Tibial nerve (tissue), 4 donors: ENCODE measurements around the gene ST6GALNAC1. TPM values are rescaled to one million over a fixed set of nuclear protein-coding genes. Genes with fewer than 3 reads are reported as not detected.

ENCODE experiments used
- DNase-seq, 2 donors: peaks; one replicate each; pipeline ENCODE4 v3.0.0-alpha.2; 2019; ENCODE audit warnings: low spot score in 2 of 2
- H3K27ac ChIP-seq, 4 donors: fragments of 200-600 bp; sonication (generic) in 3 of 4; one replicate each; pipeline ENCODE4 v1.5.1; 2017 to 2019; ENCODE audit warnings: mild to moderate bottlenecking in 1 of 4
- H3K27me3 ChIP-seq, 2 donors: fragments of 200-600 bp; sonication (generic) in 1 of 2; one replicate each; pipeline versions ENCODE4 v1.5.1 to v1.6.0; 2017 to 2019
- H3K36me3 ChIP-seq, 3 donors: fragments of 200-600 bp; sonication (generic); one replicate each; pipeline ENCODE4 v1.5.1; 2018 to 2019
- H3K4me1 ChIP-seq, 4 donors: fragments of 200-600 bp; sonication (generic) in 3 of 4; one replicate each; pipeline ENCODE4 v1.5.1; 2017 to 2019
- H3K4me3 ChIP-seq, 4 donors: fragments of 200-600 bp; sonication (generic) in 3 of 4; one replicate each; pipeline ENCODE4 v1.5.1; 2017 to 2019; ENCODE audit warnings: mild to moderate bottlenecking in 1 of 4, moderate library complexity in 1 of 4
- H3K9me3 ChIP-seq, 4 donors: fragments of 200-600 bp; sonication (generic) in 3 of 4; one replicate each; pipeline ENCODE4 v1.5.1; 2017 to 2019
- CTCF ChIP-seq, 5 experiments: fragments of 200-600 bp in 3 of 5; fragments of 450-650 bp in 2 of 5; sonication (generic) in 3 of 5; IDR thresholded peaks; one replicate each; pipeline ENCODE4 v1.5.1; 2016 to 2019; ENCODE audit warnings: antibody characterized with exemption in 5 of 5, mild to moderate bottlenecking in 3 of 5, moderate library complexity in 2 of 5
- EP300 ChIP-seq, 2 donors: sonication (generic); formaldehyde crosslinking; IDR thresholded peaks; one replicate each; pipeline ENCODE4 v1.6.1; 2017; ENCODE audit warnings: antibody characterized with exemption in 2 of 2, mild to moderate bottlenecking in 1 of 2
- POLR2A ChIP-seq, 2 donors: fragments of 450-650 bp; IDR thresholded peaks; one replicate each; pipeline ENCODE4 v1.6.1; 2017; ENCODE audit warnings: antibody characterized with exemption in 2 of 2, mild to moderate bottlenecking in 2 of 2, moderate library complexity in 2 of 2
- WGBS, 2 donors: methylation state at CpG; one replicate each; pipeline ENCODE4 v1.1.5; 2018; 5-methylcytosine and 5-hydroxymethylcytosine counted together
- total RNA-seq, 4 donors: library from RNA; depleted of rRNA; stranded (reverse); fragments of >200 nt; gene quantifications; one replicate each; pipeline ENCODE4 v1.1.0, GENCODE V29; 2016

ST6GALNAC1 gene
- total RNA-seq, result 10 to 100 TPM in 2 of 4 donors, 1 to 10 TPM in 2; 2.4 to 13.8 (median 7.4) TPM

GRCh38 chr17:76643553-76644148 lies at the start of gene ST6GALNAC1:
Gene ST6GALNAC1 (minus strand): TSS chr17:76643757. CDS start chr17:76643638, 119 bp downstream.
- Histone ChIP-seq H3K36me3 (no peaks in the 10 kb centered on the region), H3K4me1 (no peaks in the 10 kb centered on the region), H3K4me3 (peak within 1 kb of the TSS in 2 of 4 donors; percentile 3 to 12), H3K9me3 (no peaks in the 10 kb centered on the region), H3K27ac (peak within 1 kb of the TSS in 1 of 4 donors; percentile 51), H3K27me3 (no peaks in the 10 kb centered on the region)
- TF ChIP-seq POLR2A (IDR thresholded peaks at IDR 0.05) (no peak), EP300 (IDR thresholded peaks at IDR 0.05) (no peak), CTCF (IDR thresholded peaks at IDR 0.05) (no peak)
- WGBS, 2 donors, result 78 to 81% methylated on average over 7 of the region's 7 CpGs
- no peak for DNase-seq

GRCh38 chr17:76691379-76692191 lies 48.0 kb upstream of the ST6GALNAC1 start:
- H3K36me3 ChIP-seq, result no peaks in the 10 kb centered on the region
- no peak overlapping the region for H3K4me3 ChIP-seq
- no peak for DNase-seq
- no peaks in the 10 kb centered on the region for H3K27me3 ChIP-seq
- TF ChIP-seq EP300 (IDR thresholded peaks at IDR 0.05) (no peak), POLR2A (IDR thresholded peaks at IDR 0.05) (no peak), CTCF (IDR thresholded peaks at IDR 0.05) (no peak)
- H3K9me3 ChIP-seq, result no peaks in the 10 kb centered on the region
- peak overlapping the region in 1 of 4 donors; percentile 11 for H3K27ac ChIP-seq
- H3K4me1 ChIP-seq, result peaks cover 0 to 83% (median 24%) of the 10 kb centered on the region in 4 donors
- WGBS, 2 donors, result 88% methylated on average over 14 of the region's 14 CpGs

DNA sequence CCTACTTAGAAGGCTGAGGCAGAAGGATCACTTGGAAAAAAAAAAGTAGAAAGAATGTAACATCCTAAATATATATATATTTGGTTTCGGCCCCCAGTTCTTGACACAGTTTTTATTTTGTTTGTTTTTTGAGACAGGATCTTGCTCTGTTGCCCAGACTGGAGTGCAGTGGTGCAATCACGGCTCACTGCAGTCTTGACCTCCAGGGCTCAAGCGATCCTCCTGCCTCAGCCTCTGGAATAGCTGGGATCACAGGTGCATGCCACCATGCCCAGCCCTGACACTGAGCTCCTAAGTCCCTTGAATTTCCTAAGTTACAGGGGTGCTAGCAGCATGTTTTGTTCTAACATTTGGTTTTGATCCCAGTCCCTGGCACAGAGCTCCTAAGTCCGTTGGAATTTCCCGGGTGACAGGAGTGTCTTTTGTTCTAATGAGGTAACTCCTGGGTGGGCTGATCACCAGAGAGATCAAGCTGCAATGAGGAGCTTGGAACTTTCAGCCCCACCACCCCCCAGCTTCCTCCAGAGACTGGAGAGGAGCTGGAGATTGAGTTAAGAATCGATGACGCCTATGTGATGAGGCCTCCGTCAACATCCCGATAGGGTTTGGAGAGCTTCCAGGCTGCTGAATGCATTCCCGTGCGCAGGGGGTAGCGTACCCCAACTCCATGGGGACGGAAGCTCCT lies 47.2 kb upstream of the ST6GALNAC1 start:
- H3K27ac ChIP-seq, result no peak overlapping the region
- H3K27me3 ChIP-seq, result no peaks in the 10 kb centered on the region
- H3K9me3 ChIP-seq, result no peaks in the 10 kb centered on the region
- H3K4me3 ChIP-seq, result no peak overlapping the region
- peaks cover 0 to 6% (median 0%) of the 10 kb centered on the region in 3 donors for H3K36me3 ChIP-seq
- no peak for DNase-seq
- WGBS, 2 donors, result 85 to 87% methylated on average over 13 of the region's 13 CpGs
- TF ChIP-seq EP300 (IDR thresholded peaks at IDR 0.05), result no peak
- TF ChIP-seq CTCF (IDR thresholded peaks at IDR 0.05), result no peak
- no peak for TF ChIP-seq POLR2A (IDR thresholded peaks at IDR 0.05)
- peaks cover 0 to 83% (median 21%) of the 10 kb centered on the region in 4 donors for H3K4me1 ChIP-seq

DNA sequence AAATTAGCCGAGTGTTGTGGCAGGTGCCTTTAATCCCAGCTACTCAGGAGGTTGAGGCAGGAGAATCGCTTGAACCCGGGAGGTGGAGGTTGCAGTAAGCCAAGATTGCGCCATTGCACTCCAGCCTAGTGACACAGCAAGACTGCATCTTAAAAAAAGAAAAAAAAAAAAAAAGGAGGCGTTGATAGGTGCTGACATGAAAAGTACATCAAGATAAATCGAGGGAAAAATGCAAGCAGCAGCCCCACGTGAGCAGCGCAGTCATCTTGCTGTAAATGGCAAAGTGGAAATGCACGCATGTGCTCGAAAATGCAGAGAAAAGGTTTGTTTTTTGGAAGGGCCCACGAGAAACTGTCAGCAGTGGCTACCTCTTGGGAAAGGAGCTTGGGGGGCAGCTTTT lies 46.3 kb upstream of the ST6GALNAC1 start:
- WGBS, 2 donors, result 95 to 96% methylated on average over 11 of the region's 11 CpGs
- Histone ChIP-seq H3K4me3 (no peak overlapping the region), H3K27ac (no peak overlapping the region), H3K4me1 (peaks cover 0 to 82% (median 21%) of the 10 kb centered on the region in 4 donors), H3K27me3 (no peaks in the 10 kb centered on the region), H3K36me3 (peaks cover 0 to 15% (median 0%) of the 10 kb centered on the region in 3 donors), H3K9me3 (no peaks in the 10 kb centered on the region)
- DNase-seq, result no peak
- TF ChIP-seq CTCF (IDR thresholded peaks at IDR 0.05) (no peak), POLR2A (IDR thresholded peaks at IDR 0.05) (no peak), EP300 (IDR thresholded peaks at IDR 0.05) (no peak)
